K562 (cell line): Measurements from ENCODE around the gene TMEM132E. TPM values are rescaled to one million over a fixed set of nuclear protein-coding genes. Genes with fewer than 3 reads are reported as not detected.

Source experiments
- ATAC-seq: fragments of 200-7000 bp; cut with Tn5 transposase; 3 replicates; pipeline ENCODE4 v1.9.1; 2020; ENCODE audit warnings: moderate library complexity
- BruUV-seq: library from RNA; stranded (reverse); fragments of 400-500 nt; replicated peaks from 2 replicates; lab custom pipeline; 2021; lab: Mats Ljungman, UMichigan
- CTCF ChIA-PET: fragments of 300-600 bp; formaldehyde crosslinking; extraction: SDS; loops from one replicate; lab custom pipeline; 2021; ENCODE audit warnings: low intra/inter-chr PET ratio; lab: Yijun Ruan, JAX
- POLR2A ChIA-PET: fragments of 300-600, 350-650 bp; sonication (Branson Sonifier 250); formaldehyde crosslinking; extraction: SDS; loops from one replicate; lab custom pipeline; 2021; ENCODE audit warnings: antibody characterized with exemption, inconsistent platforms; lab: Yijun Ruan, JAX
- DNase-seq, 4 experiments: peaks; one replicate each; pipeline versions ENCODE4 v3.0.0 to v3.0.0-alpha.2; 2011 to 2018; ENCODE audit warnings: low spot score in 3 of 4, mixed read lengths in 3 of 4; ENCODE audit errors: extremely low read depth in 1 of 4
- FAIRE-seq: peaks from 2 replicates; lab custom pipeline; 2011; peaks lifted over from hg19 to GRCh38; lab: Jason Lieb, UNC
- H2AFZ ChIP-seq: 2 replicates; pipeline ENCODE4 v1.6.0; 2011; ENCODE audit warnings: low read depth, low read length, control low read depth, inconsistent platforms
- H3K27ac ChIP-seq: fragments of 200-600 bp; 3 replicates; pipeline ENCODE4 v1.8.0; 2011; ENCODE audit warnings: low read depth, mild to moderate bottlenecking, control low read depth, inconsistent platforms, low read length, moderate library complexity, mixed read lengths; ENCODE audit errors: extremely low read depth
- H3K27me3 ChIP-seq, 2 experiments: fragments of 300-600 bp in 1 of 2; 2 replicates in 1 of 2; 3 replicates in 1 of 2; pipeline versions ENCODE4 v1.6.0 to v1.8.0; 2011; ENCODE audit warnings: inconsistent platforms in 2 of 2, low read length in 2 of 2, mild to moderate bottlenecking in 1 of 2, mixed read lengths in 1 of 2, moderate library complexity in 1 of 2; ENCODE audit not compliant: control insufficient read depth in 2 of 2, insufficient read depth in 2 of 2
- H3K36me3 ChIP-seq: fragments of 300-600 bp; 3 replicates; pipeline ENCODE4 v1.8.0; 2011; ENCODE audit warnings: mild to moderate bottlenecking, low read length, inconsistent platforms; ENCODE audit not compliant: control insufficient read depth, insufficient read depth
- H3K4me1 ChIP-seq, 2 experiments: fragments of 200-600 bp in 1 of 2; replicated peaks in 1 of 2; 2 replicates in 1 of 2; 3 replicates in 1 of 2; pipeline versions ENCODE4 v1.5.1 to v1.8.0; 2011; ENCODE audit warnings: inconsistent platforms in 2 of 2, low read length in 2 of 2, mild to moderate bottlenecking in 1 of 2, mixed read lengths in 1 of 2, moderate library complexity in 1 of 2; ENCODE audit not compliant: control insufficient read depth in 2 of 2, insufficient read depth in 2 of 2
- H3K4me2 ChIP-seq: 2 replicates; pipeline ENCODE4 v1.6.1; 2011; ENCODE audit warnings: low read length, control low read depth, inconsistent platforms, mixed read lengths; ENCODE audit not compliant: insufficient read depth
- H3K4me3 ChIP-seq: fragments of 200-600 bp; sonication (generic), shearing (Covaris generic); 2 replicates; pipeline ENCODE4 v1.5.1; 2016; ENCODE audit warnings: control low read depth, inconsistent platforms
- H3K79me2 ChIP-seq: fragments of 200-600 bp; 3 replicates; pipeline ENCODE4 v1.8.0; 2011; ENCODE audit warnings: low read length, inconsistent platforms; ENCODE audit not compliant: control insufficient read depth, insufficient read depth
- H3K9ac ChIP-seq, 2 experiments: 2 replicates each; pipeline versions ENCODE4 v1.6.0 to v1.6.1; 2011; ENCODE audit warnings: low read depth in 2 of 2, low read length in 2 of 2, control low read depth in 1 of 2, inconsistent platforms in 1 of 2, mild to moderate bottlenecking in 1 of 2, mixed read lengths in 1 of 2; ENCODE audit not compliant: insufficient read depth in 1 of 2
- H3K9me1 ChIP-seq: one replicate; pipeline ENCODE4 v1.6.0; 2011; ENCODE audit warnings: inconsistent platforms, mild to moderate bottlenecking, low read length, moderate library complexity; ENCODE audit not compliant: control insufficient read depth, insufficient read depth
- H3K9me3 ChIP-seq: replicated peaks from 2 replicates; pipeline ENCODE4 v1.5.1; 2011; ENCODE audit warnings: low read depth, low read length, inconsistent platforms; ENCODE audit not compliant: control insufficient read depth, insufficient read depth
- H4K20me1 ChIP-seq: replicated peaks from 2 replicates; pipeline ENCODE4 v1.6.1; 2011; ENCODE audit warnings: low read length, inconsistent platforms, mixed read lengths; ENCODE audit not compliant: control insufficient read depth, insufficient read depth
- NRF1 ChIP-seq, 2 experiments: fragments of 450-650 bp; IDR thresholded peaks in 1 of 2; conservative IDR thresholded peaks in 1 of 2; 2 replicates each; pipeline ENCODE4 v1.6.1; 2014; ENCODE audit warnings: mild to moderate bottlenecking in 2 of 2
- SMAD1 ChIP-seq: fragments of 150-350 bp; IDR thresholded peaks from 2 replicates; pipeline ENCODE4 v1.6.1; 2014; ENCODE audit warnings: low read length, low read depth; ENCODE audit not compliant: partially characterized antibody
- SOX6 ChIP-seq: fragments of 450-650 bp; IDR thresholded peaks from 2 replicates; pipeline ENCODE4 v1.6.1; 2014; ENCODE audit warnings: mild to moderate bottlenecking
- ZNF263 ChIP-seq: sonication (generic); formaldehyde crosslinking; IDR thresholded peaks from 2 replicates; pipeline ENCODE4 v1.8.0; 2022; ENCODE audit warnings: mild to moderate bottlenecking, missing genetic modification reagents, borderline replicate concordance
- ZNF707 ChIP-seq: fragments of 250-450 bp; sonication (Bioruptor Pico); conservative IDR thresholded peaks from 2 replicates; pipeline ENCODE4 v1.8.0; 2022; ENCODE audit warnings: inconsistent platforms, mild to moderate bottlenecking, moderate library complexity
- WGBS: fragments of 100-300 bp; shearing (Covaris generic); methylation state at CpG from one replicate; pipeline ENCODE4 v1.1.6; 2016; ENCODE audit warnings: low coverage, mixed read lengths; ENCODE audit not compliant: insufficient coverage; ENCODE audit errors: missing lambda C conversion rate; 5-methylcytosine and 5-hydroxymethylcytosine counted together
- in situ Hi-C: fragments of 300-500 bp; cut with MboI; formaldehyde crosslinking; loops from 4 replicates; pipeline ENCODE4 v1.15.0; 2018; ENCODE audit warnings: inconsistent platforms, mixed read lengths
- intact Hi-C: fragments of 100-400 bp; cut with micrococcal nuclease; formaldehyde crosslinking; loops from 2 replicates; pipeline ENCODE4 v1.14.2; 2022
- polyA plus RNA-seq, 8 experiments: library from polyadenylated mRNA; depleted of rRNA in 4 of 8; stranded (reverse) in 5 of 8; unstranded in 3 of 8; fragments of >200 nt; fragmentation: Nextera tagmentation in 2 of 8; fragmentation: Illumina TruSeq in 1 of 8; extraction: Ambion mirVana in 2 of 8; extraction: Trizol in 1 of 8; gene quantifications; 2 replicates each; pipeline versions ENCODE4 v1.2.1 to v1.2.3, GENCODE V29; 2011 to 2014; ENCODE audit warnings: inconsistent platforms in 1 of 8, missing spikeins in 1 of 8
- total RNA-seq, 7 experiments: library from RNA; depleted of rRNA in 6 of 7; stranded (reverse); fragments of >200 nt in 6 of 7; fragmentation: Illumina TruSeq in 2 of 7; extraction: Trizol in 2 of 7; gene quantifications; 2 replicates each; pipeline versions ENCODE4 v1.2.1 to v1.2.3, GENCODE V29; 2011 to 2021; ENCODE audit warnings: low replicate concordance in 1 of 7
- TF ChIP-seq, protein P1 (sequence below): fragments of 200-800 bp; sonication (Bioruptor generic); IDR thresholded peaks from 2 replicates; pipeline ENCODE4 v1.6.1; 2017; ENCODE audit warnings: missing genetic modification characterization, missing compliant biosample characterization

The TMEM132E gene
- total and polyA plus RNA-seq, 9 of the 15 experiments (the other 6 are each of a cell fraction or from before 2014, with no cell fraction given), result not detected

DNA sequence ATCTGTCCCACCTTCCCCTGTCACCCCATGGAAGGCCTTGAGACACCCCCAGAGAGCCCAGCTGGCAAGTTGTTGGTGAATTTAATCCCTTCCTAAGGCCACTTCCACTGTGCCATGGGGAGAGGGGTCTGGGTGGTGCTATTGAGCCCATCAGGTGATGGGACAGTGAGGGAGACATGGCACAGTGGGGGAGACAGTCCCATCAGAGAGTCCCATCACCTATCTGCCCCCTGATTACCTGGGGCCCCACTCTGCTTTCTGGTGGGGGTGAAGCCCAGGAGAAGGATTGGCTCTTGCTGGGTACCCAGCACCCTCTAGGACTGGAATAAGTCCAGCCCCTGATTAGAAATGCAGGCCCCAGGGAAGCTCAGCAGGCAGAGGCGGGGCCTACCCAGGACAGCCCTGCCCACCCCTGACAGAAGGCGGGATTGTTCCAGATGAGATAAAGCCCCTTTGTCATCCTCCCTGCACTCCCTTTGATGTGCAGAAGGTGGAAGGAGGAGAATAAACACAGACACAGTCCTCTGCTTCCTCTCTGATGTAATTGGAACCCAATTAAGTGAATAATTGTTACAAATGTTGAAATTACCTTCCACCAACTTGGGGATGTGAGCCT, 18.9 kb downstream of the TMEM132E start:
- DNase-seq (peak; percentile 34 to 52 (median 48)), ATAC-seq (peak; percentile 94), FAIRE-seq (no peak)
- no peaks in the 10 kb centered on the region for H3K9me3 ChIP-seq
- no peaks in the 10 kb centered on the region for H3K36me3 ChIP-seq
- no peak overlapping the region for H2AFZ ChIP-seq
- peaks cover 3 to 8% of the 10 kb centered on the region in 2 experiments; a peak in 2 of 5 replicates for H3K27me3 ChIP-seq
- 0% methylated on average over 2 of the region's 2 CpGs for WGBS
- in situ Hi-C loops, result no loop called here
- intact Hi-C loops, result no loop called here
- H3K9ac ChIP-seq, result no peak overlapping the region
- no peak overlapping the region for H3K27ac ChIP-seq
- H4K20me1 ChIP-seq, result peaks cover 8% of the 10 kb centered on the region; the same call in 1 of the 2 replicates
- H3K9me1 ChIP-seq, result no peaks in the 10 kb centered on the region
- ChIA-PET CTCF (no interaction called here), POLR2A (no interaction called here)
- TF ChIP-seq, protein P1, sequence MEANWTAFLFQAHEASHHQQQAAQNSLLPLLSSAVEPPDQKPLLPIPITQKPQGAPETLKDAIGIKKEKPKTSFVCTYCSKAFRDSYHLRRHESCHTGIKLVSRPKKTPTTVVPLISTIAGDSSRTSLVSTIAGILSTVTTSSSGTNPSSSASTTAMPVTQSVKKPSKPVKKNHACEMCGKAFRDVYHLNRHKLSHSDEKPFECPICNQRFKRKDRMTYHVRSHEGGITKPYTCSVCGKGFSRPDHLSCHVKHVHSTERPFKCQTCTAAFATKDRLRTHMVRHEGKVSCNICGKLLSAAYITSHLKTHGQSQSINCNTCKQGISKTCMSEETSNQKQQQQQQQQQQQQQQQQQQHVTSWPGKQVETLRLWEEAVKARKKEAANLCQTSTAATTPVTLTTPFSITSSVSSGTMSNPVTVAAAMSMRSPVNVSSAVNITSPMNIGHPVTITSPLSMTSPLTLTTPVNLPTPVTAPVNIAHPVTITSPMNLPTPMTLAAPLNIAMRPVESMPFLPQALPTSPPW (CRISPR knock-in tag), result peak; percentile 27; the same call in 1 of the 2 replicates
- no peak for TF ChIP-seq ZNF263 (CRISPR knock-in tag)
- TF ChIP-seq NRF1 (conservative IDR thresholded peaks at IDR 0.05 in 1 of 2, IDR thresholded peaks at IDR 0.05 in 1 of 2), result peak in 1 of 2 experiments; percentile 29; a peak in 1 of 4 replicates
- peak; percentile 77 for TF ChIP-seq SOX6
- no peak for TF ChIP-seq SMAD1
- no peak for TF ChIP-seq ZNF707
- no peak overlapping the region for H3K4me2 ChIP-seq
- BruUV-seq, result no TSS peak
- no peaks in the 10 kb centered on the region for H3K79me2 ChIP-seq
- no peaks in the 10 kb centered on the region for H3K4me1 ChIP-seq
- no peak overlapping the region for H3K4me3 ChIP-seq
